HG03460 (cell line): ENCODE measurements around the gene DYNC1I1.

Source experiments
- ATAC-seq: cut with Tn5 transposase; IDR thresholded peaks from one replicate; pipeline ENCODE4 v1.9.1; 2021; ENCODE audit not compliant: unreplicated experiment

The DYNC1I1 gene

GRCh38 chr7:95788884-95789283, 16.5 kb downstream of the DYNC1I1 start:
- no peak for ATAC-seq

GRCh38 chr7:95793658-95794057, 21.3 kb downstream of the DYNC1I1 start:
- no peak for ATAC-seq

GRCh38 chr7:95794917-95795515, 22.7 kb downstream of the DYNC1I1 start:
- no peak for ATAC-seq

GRCh38 chr7:95796617-95797016, 24.3 kb downstream of the DYNC1I1 start:
- ATAC-seq = no peak

- ATAC-seq = no peak
Measured at GRCh38 chr7:95798401-95798930, 26.1 kb downstream of the DYNC1I1 start.

- no peak for ATAC-seq
Measured at GRCh38 chr7:95800787-95801186, 28.4 kb downstream of the DYNC1I1 start.

GRCh38 chr7:95802270-95802669, 29.9 kb downstream of the DYNC1I1 start:
- ATAC-seq = no peak

GRCh38 chr7:95804052-95804451, 31.7 kb downstream of the DYNC1I1 start:
- ATAC-seq = no peak

- ATAC-seq = no peak
Measured at GRCh38 chr7:95805909-95806308, 33.6 kb downstream of the DYNC1I1 start.

- no peak for ATAC-seq
Measured at GRCh38 chr7:95808396-95808795, 36.0 kb downstream of the DYNC1I1 start.

- no peak for ATAC-seq
Measured at GRCh38 chr7:95811846-95812445, 39.6 kb downstream of the DYNC1I1 start.

GRCh38 chr7:95814721-95815120, 42.4 kb downstream of the DYNC1I1 start:
- ATAC-seq = no peak

- no peak for ATAC-seq
Measured at GRCh38 chr7:95817866-95818640, 45.7 kb downstream of the DYNC1I1 start.

- no peak for ATAC-seq
Measured at GRCh38 chr7:95820778-95821177, 48.4 kb downstream of the DYNC1I1 start.

GRCh38 chr7:95822717-95823116, 50.4 kb downstream of the DYNC1I1 start:
- no peak for ATAC-seq

GRCh38 chr7:95824616-95825015, 52.3 kb downstream of the DYNC1I1 start:
- no peak for ATAC-seq

GRCh38 chr7:95828824-95829790, 56.8 kb downstream of the DYNC1I1 start:
- ATAC-seq = no peak

- ATAC-seq = no peak
Measured at GRCh38 chr7:95840953-95841950, 68.9 kb downstream of the DYNC1I1 start.

GRCh38 chr7:95843286-95843685, 70.9 kb downstream of the DYNC1I1 start:
- ATAC-seq = no peak

- no peak for ATAC-seq
Measured at GRCh38 chr7:95845007-95845406, 72.7 kb downstream of the DYNC1I1 start.
